Erythroblast (primary cell): ENCODE data around the gene BBS5.

ENCODE experiments used
- GATA1 ChIP-seq: IDR thresholded peaks from 2 replicates; pipeline ENCODE4 v1.6.1; 2011; ENCODE audit warnings: low read depth, mild to moderate bottlenecking, control low read depth, low read length, moderate library complexity
- POLR2A ChIP-seq: IDR thresholded peaks from 2 replicates; pipeline ENCODE4 v1.6.1; 2011; ENCODE audit warnings: mild to moderate bottlenecking, low read length

DNA sequence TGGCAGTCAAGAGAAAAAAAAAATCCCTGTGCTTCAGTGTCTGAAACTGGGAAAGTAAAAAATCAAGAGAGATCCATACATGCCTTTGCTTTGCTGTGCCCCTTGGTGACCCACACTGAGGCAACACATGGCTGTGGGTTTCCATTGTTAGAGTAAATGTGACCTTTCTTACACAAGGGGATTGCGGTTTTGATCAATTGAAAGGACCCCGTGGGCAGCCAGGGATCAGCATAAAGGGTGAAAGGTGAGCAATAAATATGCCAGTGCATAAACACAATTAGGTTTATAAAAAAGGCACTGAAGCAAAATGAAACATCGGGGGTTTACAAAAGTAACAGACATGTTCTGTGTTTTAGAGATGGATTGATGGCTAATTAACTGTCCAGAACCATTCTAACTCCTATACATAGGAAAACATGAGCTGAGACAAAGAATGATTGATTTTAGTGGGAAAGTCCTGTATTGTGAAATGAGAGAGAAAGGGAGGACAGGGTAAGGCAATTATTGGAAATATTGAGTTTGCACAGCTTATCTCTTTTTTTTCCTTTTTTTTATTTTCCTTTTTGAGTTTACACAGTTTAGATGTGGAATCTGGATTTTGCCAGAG lies 40.7 kb upstream of the BBS5 start:
- TF ChIP-seq POLR2A (no peak), GATA1 (no peak)
